Measurements from ENCODE around the gene MAPK8. TPM values are rescaled to one million over a fixed set of nuclear protein-coding genes. Genes with fewer than 3 reads are reported as not detected.
A peak's percentile ranks its signal among the peaks of the same experiment; 100 is the strongest.

Gene MAPK8
- total RNA-seq, 1 experiment from 2014 or later, result 52.9 TPM

DNA sequence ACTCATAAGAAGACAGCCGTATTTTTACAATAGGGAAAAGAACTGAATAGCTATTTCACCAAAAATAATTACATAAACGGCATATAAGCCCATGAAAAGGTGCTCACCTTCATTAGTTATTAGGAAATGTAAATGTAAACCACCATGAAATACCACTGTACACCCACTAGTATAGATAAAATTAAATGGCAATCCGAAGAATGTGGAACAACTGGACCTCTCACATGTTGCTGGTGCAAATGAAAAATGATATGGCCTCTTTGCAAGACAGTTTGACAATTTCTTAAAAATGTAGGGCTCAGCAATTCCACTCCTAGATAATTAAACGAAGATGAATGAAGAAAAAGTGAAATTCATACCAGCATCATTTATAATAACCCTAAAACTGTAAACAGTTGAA lies 91.8 kb downstream of the MAPK8 start (continued):
- TF ChIP-seq TP53 (CRISPR knock-in tag; IDR thresholded peaks at IDR 0.05), result no peak
- no peak for TF ChIP-seq ZNF416 (CRISPR knock-in tag; IDR thresholded peaks at IDR 0.05)
- TF ChIP-seq, protein P1, sequence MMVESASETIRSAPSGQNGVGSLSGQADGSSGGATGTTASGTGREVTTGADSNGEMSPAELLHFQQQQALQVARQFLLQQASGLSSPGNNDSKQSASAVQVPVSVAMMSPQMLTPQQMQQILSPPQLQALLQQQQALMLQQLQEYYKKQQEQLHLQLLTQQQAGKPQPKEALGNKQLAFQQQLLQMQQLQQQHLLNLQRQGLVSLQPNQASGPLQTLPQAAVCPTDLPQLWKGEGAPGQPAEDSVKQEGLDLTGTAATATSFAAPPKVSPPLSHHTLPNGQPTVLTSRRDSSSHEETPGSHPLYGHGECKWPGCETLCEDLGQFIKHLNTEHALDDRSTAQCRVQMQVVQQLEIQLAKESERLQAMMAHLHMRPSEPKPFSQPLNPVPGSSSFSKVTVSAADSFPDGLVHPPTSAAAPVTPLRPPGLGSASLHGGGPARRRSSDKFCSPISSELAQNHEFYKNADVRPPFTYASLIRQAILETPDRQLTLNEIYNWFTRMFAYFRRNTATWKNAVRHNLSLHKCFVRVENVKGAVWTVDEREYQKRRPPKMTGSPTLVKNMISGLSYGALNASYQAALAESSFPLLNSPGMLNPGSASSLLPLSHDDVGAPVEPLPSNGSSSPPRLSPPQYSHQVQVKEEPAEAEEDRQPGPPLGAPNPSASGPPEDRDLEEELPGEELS (CRISPR knock-in tag; IDR thresholded peaks at IDR 0.05), result no peak
- TF ChIP-seq NFATC4 (CRISPR knock-in tag; IDR thresholded peaks at IDR 0.05), result no peak
- no peak for TF ChIP-seq ELF4 (CRISPR knock-in tag; IDR thresholded peaks at IDR 0.05; ENCODE audit: low read depth)
- no peak for TF ChIP-seq EMX1 (CRISPR knock-in tag; IDR thresholded peaks at IDR 0.05)

DNA sequence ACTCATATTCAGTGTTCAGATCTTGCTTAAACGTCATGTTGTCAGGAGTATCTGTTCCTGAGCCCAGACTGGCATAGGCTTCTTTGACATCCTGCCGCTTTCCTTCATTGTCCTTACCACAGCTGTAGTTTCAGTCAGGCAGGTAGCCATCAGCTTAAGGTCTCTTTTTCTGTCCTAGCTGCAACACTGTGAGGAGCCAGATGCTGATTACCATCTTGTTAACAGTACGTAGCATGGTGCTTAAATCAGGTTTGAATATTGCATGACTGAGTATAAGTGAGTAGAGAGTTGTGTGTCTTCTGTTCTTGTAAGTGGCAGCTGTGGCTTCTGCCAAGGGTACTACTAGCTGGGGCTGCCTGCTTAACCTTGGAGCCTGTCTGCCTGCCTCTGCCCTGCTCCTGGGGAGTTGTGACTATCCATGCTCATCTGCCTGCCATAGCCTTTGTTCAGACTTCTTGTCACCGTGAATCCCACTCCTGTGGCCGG lies 92.6 kb downstream of the MAPK8 start:
- Mint-ChIP-seq H3K9me3 (no peaks in the 10 kb centered on the region), H3K27ac (peak overlapping the region; percentile 81), H3K36me3 (no peaks in the 10 kb centered on the region), H3K27me3 (ENCODE audit: low read depth) (no peaks in the 10 kb centered on the region), H3K4me3 (no peak overlapping the region), H3K4me1 (peaks cover 34% of the 10 kb centered on the region)
- peak; percentile 77 for ATAC-seq
- peak; percentile 11 for DNase-seq (ENCODE audit: low spot score)
- ChIA-PET POLR2A (no interaction called here), CTCF (interaction anchor here (0.9 to 1.9 kb wide), 4 partner anchors 19 to 259 kb away, joined by 3 to 9 read pairs (median 4); no protein-coding TSS in a partner anchor)
- no peak for TF ChIP-seq SMAD3 (CRISPR knock-in tag; IDR thresholded peaks at IDR 0.05; ENCODE audit: borderline replicate concordance)
- TF ChIP-seq, protein P2, sequence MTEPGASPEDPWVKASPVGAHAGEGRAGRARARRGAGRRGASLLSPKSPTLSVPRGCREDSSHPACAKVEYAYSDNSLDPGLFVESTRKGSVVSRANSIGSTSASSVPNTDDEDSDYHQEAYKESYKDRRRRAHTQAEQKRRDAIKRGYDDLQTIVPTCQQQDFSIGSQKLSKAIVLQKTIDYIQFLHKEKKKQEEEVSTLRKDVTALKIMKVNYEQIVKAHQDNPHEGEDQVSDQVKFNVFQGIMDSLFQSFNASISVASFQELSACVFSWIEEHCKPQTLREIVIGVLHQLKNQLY (CRISPR knock-in tag; IDR thresholded peaks at IDR 0.05), result no peak
- no peak for TF ChIP-seq STAT6 (CRISPR knock-in tag; conservative IDR thresholded peaks at IDR 0.05; ENCODE audit: low read depth)
- TF ChIP-seq, protein P3, sequence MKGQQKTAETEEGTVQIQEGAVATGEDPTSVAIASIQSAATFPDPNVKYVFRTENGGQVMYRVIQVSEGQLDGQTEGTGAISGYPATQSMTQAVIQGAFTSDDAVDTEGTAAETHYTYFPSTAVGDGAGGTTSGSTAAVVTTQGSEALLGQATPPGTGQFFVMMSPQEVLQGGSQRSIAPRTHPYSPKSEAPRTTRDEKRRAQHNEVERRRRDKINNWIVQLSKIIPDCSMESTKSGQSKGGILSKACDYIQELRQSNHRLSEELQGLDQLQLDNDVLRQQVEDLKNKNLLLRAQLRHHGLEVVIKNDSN (CRISPR knock-in tag; IDR thresholded peaks at IDR 0.05), result no peak
- no peak for TF ChIP-seq NFATC4 (CRISPR knock-in tag; IDR thresholded peaks at IDR 0.05)
- no peak for TF ChIP-seq IRF2 (CRISPR knock-in tag; IDR thresholded peaks at IDR 0.05; ENCODE audit: borderline replicate concordance, low read depth)
- no peak for TF ChIP-seq TEAD1 (CRISPR knock-in tag; IDR thresholded peaks at IDR 0.05)
- TF ChIP-seq ERG (CRISPR knock-in tag; IDR thresholded peaks at IDR 0.05), result no peak
- TF ChIP-seq, protein P4, sequence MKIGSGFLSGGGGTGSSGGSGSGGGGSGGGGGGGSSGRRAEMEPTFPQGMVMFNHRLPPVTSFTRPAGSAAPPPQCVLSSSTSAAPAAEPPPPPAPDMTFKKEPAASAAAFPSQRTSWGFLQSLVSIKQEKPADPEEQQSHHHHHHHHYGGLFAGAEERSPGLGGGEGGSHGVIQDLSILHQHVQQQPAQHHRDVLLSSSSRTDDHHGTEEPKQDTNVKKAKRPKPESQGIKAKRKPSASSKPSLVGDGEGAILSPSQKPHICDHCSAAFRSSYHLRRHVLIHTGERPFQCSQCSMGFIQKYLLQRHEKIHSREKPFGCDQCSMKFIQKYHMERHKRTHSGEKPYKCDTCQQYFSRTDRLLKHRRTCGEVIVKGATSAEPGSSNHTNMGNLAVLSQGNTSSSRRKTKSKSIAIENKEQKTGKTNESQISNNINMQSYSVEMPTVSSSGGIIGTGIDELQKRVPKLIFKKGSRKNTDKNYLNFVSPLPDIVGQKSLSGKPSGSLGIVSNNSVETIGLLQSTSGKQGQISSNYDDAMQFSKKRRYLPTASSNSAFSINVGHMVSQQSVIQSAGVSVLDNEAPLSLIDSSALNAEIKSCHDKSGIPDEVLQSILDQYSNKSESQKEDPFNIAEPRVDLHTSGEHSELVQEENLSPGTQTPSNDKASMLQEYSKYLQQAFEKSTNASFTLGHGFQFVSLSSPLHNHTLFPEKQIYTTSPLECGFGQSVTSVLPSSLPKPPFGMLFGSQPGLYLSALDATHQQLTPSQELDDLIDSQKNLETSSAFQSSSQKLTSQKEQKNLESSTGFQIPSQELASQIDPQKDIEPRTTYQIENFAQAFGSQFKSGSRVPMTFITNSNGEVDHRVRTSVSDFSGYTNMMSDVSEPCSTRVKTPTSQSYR (CRISPR knock-in tag; IDR thresholded peaks at IDR 0.05), result no peak
- TF ChIP-seq HMGA2 (CRISPR knock-in tag; IDR thresholded peaks at IDR 0.05), result no peak
- no peak for TF ChIP-seq CREM (CRISPR knock-in tag; IDR thresholded peaks at IDR 0.05)
- TF ChIP-seq EMX1 (CRISPR knock-in tag; IDR thresholded peaks at IDR 0.05), result no peak
- no peak for TF ChIP-seq ZNF423 (CRISPR knock-in tag; IDR thresholded peaks at IDR 0.05)
- no peak for TF ChIP-seq MAX (CRISPR knock-in tag; IDR thresholded peaks at IDR 0.05)
- TF ChIP-seq ATF6 (CRISPR knock-in tag; IDR thresholded peaks at IDR 0.05), result no peak
- TF ChIP-seq ZBTB43 (CRISPR knock-in tag; IDR thresholded peaks at IDR 0.05), result no peak
- TF ChIP-seq FOXP1 (CRISPR knock-in tag; IDR thresholded peaks at IDR 0.05; ENCODE audit: borderline replicate concordance), result no peak
- TF ChIP-seq FOXJ3 (CRISPR knock-in tag; IDR thresholded peaks at IDR 0.05; ENCODE audit: borderline replicate concordance), result no peak
